ENCODE measurements around the gene KANSL1.
"Not testable (repeated sequence)": the region's sequence is repeated elsewhere in the genome, so short reads cannot be mapped to it uniquely, and the experiment has no call there.

Gene KANSL1

GRCh38 chr17:46027048-46027975 is 165.9 kb downstream of the KANSL1 start:
- TF ChIP-seq CTCF (IDR thresholded peaks at IDR 0.05; ENCODE audit: low read depth, low read length, missing control alignments) = no peak
- no peak overlapping the region for H3K4me3 ChIP-seq (replicated peaks; ENCODE audit: low read depth, low read length)
- no peak for DNase-seq (ENCODE audit: extremely low read depth, low read depth)

- TF ChIP-seq CTCF (IDR thresholded peaks at IDR 0.05; ENCODE audit: low read depth, low read length, missing control alignments) = no peak
- DNase-seq (ENCODE audit: extremely low read depth, low read depth) = no peak
- H3K4me3 ChIP-seq (replicated peaks; ENCODE audit: low read depth, low read length) = no peak overlapping the region
Observed at GRCh38 chr17:46026166-46027047, 166.8 kb downstream of the KANSL1 start.

- DNase-seq (ENCODE audit: extremely low read depth, low read depth) = no peak
- TF ChIP-seq CTCF (IDR thresholded peaks at IDR 0.05; ENCODE audit: low read depth, low read length, missing control alignments) = no peak
- H3K4me3 ChIP-seq (replicated peaks; ENCODE audit: low read depth, low read length) = no peak overlapping the region
Observed at GRCh38 chr17:46025510-46026165, 167.6 kb downstream of the KANSL1 start.

DNA sequence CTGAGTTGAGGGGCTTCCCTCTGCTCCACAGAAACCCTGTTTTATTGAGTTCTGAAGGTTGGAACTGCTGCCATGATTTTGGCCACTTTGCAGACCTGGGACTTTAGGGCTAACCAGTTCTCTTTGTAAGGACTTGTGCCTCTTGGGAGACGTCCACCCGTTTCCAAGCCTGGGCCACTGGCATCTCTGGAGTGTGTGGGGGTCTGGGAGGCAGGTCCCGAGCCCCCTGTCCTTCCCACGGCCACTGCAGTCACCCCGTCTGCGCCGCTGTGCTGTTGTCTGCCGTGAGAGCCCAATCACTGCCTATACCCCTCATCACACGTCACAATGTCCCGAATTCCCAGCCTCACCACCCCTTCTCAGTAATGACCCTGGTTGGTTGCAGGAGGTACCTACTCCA is 168.2 kb downstream of the KANSL1 start:
- DNase-seq (ENCODE audit: extremely low read depth, low read depth) = no peak
- TF ChIP-seq CTCF (IDR thresholded peaks at IDR 0.05; ENCODE audit: low read depth, low read length, missing control alignments) = no peak
- no peak overlapping the region for H3K4me3 ChIP-seq (replicated peaks; ENCODE audit: low read depth, low read length)

- no peak for DNase-seq (ENCODE audit: extremely low read depth, low read depth)
- TF ChIP-seq CTCF (IDR thresholded peaks at IDR 0.05; ENCODE audit: low read depth, low read length, missing control alignments) = no peak
- no peak overlapping the region for H3K4me3 ChIP-seq (replicated peaks; ENCODE audit: low read depth, low read length)
Observed at GRCh38 chr17:46024590-46024989, 168.6 kb downstream of the KANSL1 start.

DNA sequence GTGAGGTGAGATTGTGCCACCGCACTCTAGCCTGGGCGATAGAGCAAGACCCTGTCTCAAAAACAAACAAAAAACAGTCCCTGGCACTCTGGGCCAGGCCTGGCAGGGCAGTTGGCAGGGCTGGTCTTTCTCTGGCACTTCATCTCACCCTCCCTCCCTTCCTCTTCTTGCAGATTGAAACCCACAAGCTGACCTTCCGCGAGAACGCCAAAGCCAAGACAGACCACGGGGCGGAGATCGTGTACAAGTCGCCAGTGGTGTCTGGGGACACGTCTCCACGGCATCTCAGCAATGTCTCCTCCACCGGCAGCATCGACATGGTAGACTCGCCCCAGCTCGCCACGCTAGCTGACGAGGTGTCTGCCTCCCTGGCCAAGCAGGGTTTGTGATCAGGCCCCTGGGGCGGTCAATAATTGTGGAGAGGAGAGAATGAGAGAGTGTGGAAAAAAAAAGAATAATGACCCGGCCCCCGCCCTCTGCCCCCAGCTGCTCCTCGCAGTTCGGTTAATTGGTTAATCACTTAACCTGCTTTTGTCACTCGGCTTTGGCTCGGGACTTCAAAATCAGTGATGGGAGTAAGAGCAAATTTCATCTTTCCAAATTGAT is 169.3 kb downstream of the KANSL1 start:
- TF ChIP-seq CTCF (IDR thresholded peaks at IDR 0.05; ENCODE audit: low read depth, low read length, missing control alignments) = no peak
- no peak overlapping the region for H3K4me3 ChIP-seq (replicated peaks; ENCODE audit: low read depth, low read length)
- no peak for DNase-seq (ENCODE audit: extremely low read depth, low read depth)

DNA sequence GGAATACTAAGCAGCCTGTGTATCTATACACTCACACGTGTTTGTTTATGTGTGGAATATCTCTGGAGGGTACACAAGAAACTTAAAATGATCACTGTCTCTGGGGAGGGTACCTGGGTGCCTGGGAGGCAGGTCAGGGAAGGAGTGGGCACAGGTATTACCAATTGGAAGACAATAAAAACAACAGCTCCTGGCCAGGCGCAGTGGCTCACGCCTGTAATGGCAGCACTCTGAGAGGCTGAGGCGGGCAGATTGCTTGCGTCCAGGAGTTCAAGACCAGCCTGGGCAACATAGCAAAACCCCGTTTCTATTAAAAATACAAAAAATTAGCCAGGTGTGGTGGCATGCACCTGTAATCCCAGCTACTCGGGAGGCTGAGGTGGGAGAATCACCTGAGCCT is 169.9 kb downstream of the KANSL1 start:
- DNase-seq (ENCODE audit: extremely low read depth, low read depth); H3K4me3 ChIP-seq (replicated peaks; ENCODE audit: low read depth, low read length): not testable (repeated sequence)
